GM18951 (cell line): ENCODE measurements around the gene MPZL3.

Source experiments
- POLR2A ChIP-seq: IDR thresholded peaks from 4 replicates; pipeline ENCODE4 v1.6.1; 2011; ENCODE audit warnings: mild to moderate bottlenecking; ENCODE audit not compliant: insufficient read length, insufficient read depth; ENCODE audit errors: extremely low read depth
- in situ Hi-C: fragments of 300-500 bp; cut with MboI; formaldehyde crosslinking; loops from one replicate; pipeline ENCODE4 v1.12.0; 2022; ENCODE audit warnings: low sequenced_read_pairs, mixed read lengths, inconsistent platforms; ENCODE audit not compliant: unreplicated experiment

MPZL3 gene

GRCh38 chr11:118281284-118281683 is 29.1 kb upstream of the MPZL3 start:
- in situ Hi-C loops: no loop called here
- no peak for TF ChIP-seq POLR2A

GRCh38 chr11:118277312-118277711 is 25.1 kb upstream of the MPZL3 start:
- in situ Hi-C loops: no loop called here
- no peak for TF ChIP-seq POLR2A

GRCh38 chr11:118276422-118276821 is 24.3 kb upstream of the MPZL3 start:
- TF ChIP-seq POLR2A: no peak
- in situ Hi-C loops: no loop called here

GRCh38 chr11:118275176-118275575 is 23.0 kb upstream of the MPZL3 start:
- in situ Hi-C loops: no loop called here
- TF ChIP-seq POLR2A: no peak

GRCh38 chr11:118274186-118274585 is 22.0 kb upstream of the MPZL3 start:
- no peak for TF ChIP-seq POLR2A

GRCh38 chr11:118272001-118272400 is 19.8 kb upstream of the MPZL3 start:
- no peak for TF ChIP-seq POLR2A
- in situ Hi-C loops: no loop called here

More at GRCh38 chr11:118274186-118274585, 22.0 kb upstream of the MPZL3 start:
- in situ Hi-C loops: no loop called here

- no peak for TF ChIP-seq POLR2A
- in situ Hi-C loops: no loop called here
Measured at GRCh38 chr11:118267486-118267885, 15.3 kb upstream of the MPZL3 start.

GRCh38 chr11:118265954-118266353 is 13.8 kb upstream of the MPZL3 start:
- in situ Hi-C loops: no loop called here
- no peak for TF ChIP-seq POLR2A

GRCh38 chr11:118264569-118265465 is 12.7 kb upstream of the MPZL3 start:
- in situ Hi-C loops: no loop called here
- TF ChIP-seq POLR2A: no peak

- in situ Hi-C loops: no loop called here
Measured at GRCh38 chr11:118263695-118264568, 11.8 kb upstream of the MPZL3 start, which contains the start of gene MPZL2. Gene MPZL2, minus strand, starts transcription at chr11:118264297. Its CDS starts 144 bp downstream, at chr11:118264153.

GRCh38 chr11:118263112-118263511 is 10.9 kb upstream of the MPZL3 start:
- TF ChIP-seq POLR2A: no peak
- in situ Hi-C loops: no loop called here

More at GRCh38 chr11:118263695-118264568, 11.8 kb upstream of the MPZL3 start, which contains the start of gene MPZL2:
- TF ChIP-seq POLR2A: no peak

GRCh38 chr11:118260353-118260752 is 8.2 kb upstream of the MPZL3 start:
- no peak for TF ChIP-seq POLR2A
- in situ Hi-C loops: no loop called here

- in situ Hi-C loops: no loop called here
- TF ChIP-seq POLR2A: no peak
Measured at GRCh38 chr11:118259138-118259537, 7.0 kb upstream of the MPZL3 start.

GRCh38 chr11:118258410-118258809 is 6.2 kb upstream of the MPZL3 start:
- in situ Hi-C loops: no loop called here
- no peak for TF ChIP-seq POLR2A

GRCh38 chr11:118252688-118253087 is 523 bp upstream of the MPZL3 start:
- TF ChIP-seq POLR2A: no peak
- in situ Hi-C loops: no loop called here
